CD14-positive monocyte (primary cell): Measurements from ENCODE around the gene MEGF6. TPM values are rescaled to one million over a fixed set of nuclear protein-coding genes. Genes with fewer than 3 reads are reported as not detected.

Experiments
- DNase-seq, 3 donors: peaks; one replicate each; pipeline ENCODE4 v3.0.0-alpha.2; 2011 to 2022
- H2AFZ ChIP-seq: 2 replicates; pipeline ENCODE4 v1.6.0; 2012; ENCODE audit warnings: mild to moderate bottlenecking, low read depth, low read length, inconsistent platforms; ENCODE audit not compliant: insufficient read depth, poor library complexity, severe bottlenecking
- H3K27ac ChIP-seq, 2 donors: 1 replicate in 1 of 2; 2 replicates in 1 of 2; pipeline ENCODE4 v1.5.1; 2012 to 2013; ENCODE audit warnings: low read length in 2 of 2, control low read depth in 1 of 2, inconsistent platforms in 1 of 2, low read depth in 1 of 2, mild to moderate bottlenecking in 1 of 2
- H3K27me3 ChIP-seq, 2 donors: one replicate each; pipeline versions ENCODE4 v1.6.0 to v1.6.1; 2011 to 2013; ENCODE audit warnings: low read length in 2 of 2; ENCODE audit not compliant: control insufficient read depth in 2 of 2, insufficient read depth in 2 of 2
- H3K36me3 ChIP-seq, 2 donors: replicated peaks in 1 of 2; 1 replicate in 1 of 2; 2 replicates in 1 of 2; pipeline versions ENCODE4 v1.5.1 to v1.6.1; 2012 to 2013; ENCODE audit warnings: low read length in 2 of 2, control low read depth in 1 of 2, inconsistent platforms in 1 of 2, mild to moderate bottlenecking in 1 of 2; ENCODE audit not compliant: insufficient read depth in 2 of 2, control insufficient read depth in 1 of 2
- H3K4me1 ChIP-seq, 2 donors: 1 replicate in 1 of 2; 2 replicates in 1 of 2; pipeline versions ENCODE4 v1.5.1 to v1.6.1; 2012 to 2013; ENCODE audit warnings: low read length in 2 of 2, control low read depth in 1 of 2, inconsistent platforms in 1 of 2, mild to moderate bottlenecking in 1 of 2, moderate library complexity in 1 of 2; ENCODE audit not compliant: insufficient read depth in 2 of 2, control insufficient read depth in 1 of 2
- H3K4me2 ChIP-seq: replicated peaks from 2 replicates; pipeline ENCODE3; 2012; ENCODE audit warnings: low read length, moderate library complexity, mild to moderate bottlenecking; ENCODE audit not compliant: poor library complexity, severe bottlenecking; ENCODE audit errors: extremely low read depth
- H3K4me3 ChIP-seq, 3 experiments: fragments of 200-600 bp in 1 of 3; sonication (generic) in 1 of 3; replicated peaks in 1 of 3; 1 replicate in 2 of 3; 2 replicates in 1 of 3; pipeline ENCODE4 v1.5.1; 2011 to 2013; ENCODE audit warnings: low read length in 3 of 3, mild to moderate bottlenecking in 3 of 3, control low read depth in 2 of 3, low read depth in 2 of 3, inconsistent platforms in 1 of 3, moderate library complexity in 1 of 3
- H3K79me2 ChIP-seq: 2 replicates; pipeline ENCODE4 v1.6.0; 2012; ENCODE audit warnings: mild to moderate bottlenecking, control low read depth, inconsistent platforms, low read length, moderate library complexity; ENCODE audit not compliant: insufficient read depth
- H3K9ac ChIP-seq: 2 replicates; pipeline ENCODE4 v1.6.0; 2017; ENCODE audit warnings: low read length, mild to moderate bottlenecking; ENCODE audit not compliant: insufficient read depth, poor library complexity, severe bottlenecking
- H3K9me3 ChIP-seq, 2 donors: replicated peaks in 1 of 2; 1 replicate in 1 of 2; 2 replicates in 1 of 2; pipeline versions ENCODE4 v1.5.1 to v1.6.1; 2012 to 2013; ENCODE audit warnings: low read length in 2 of 2, control low read depth in 1 of 2; ENCODE audit not compliant: control insufficient read depth in 1 of 2, insufficient read depth in 1 of 2
- H4K20me1 ChIP-seq: 2 replicates; pipeline ENCODE4 v1.6.0; 2012; ENCODE audit warnings: mild to moderate bottlenecking, low read length, control low read depth, moderate library complexity; ENCODE audit not compliant: insufficient read depth
- H3K27ac Mint-ChIP-seq, 7 donors: one replicate each; pipeline ENCODE4 v1.8.0; 2020; ENCODE audit warnings: mild to moderate bottlenecking in 7 of 7, mixed read lengths in 7 of 7, moderate library complexity in 6 of 7, inconsistent platforms in 2 of 7
- H3K27me3 Mint-ChIP-seq, 3 donors: one replicate each; pipeline ENCODE4 v1.8.0; 2021 to 2022; ENCODE audit warnings: low read depth in 3 of 3, mild to moderate bottlenecking in 3 of 3, mixed read lengths in 3 of 3, moderate library complexity in 3 of 3, inconsistent platforms in 1 of 3
- H3K36me3 Mint-ChIP-seq, 2 donors: one replicate each; pipeline ENCODE4 v1.8.0; 2020; ENCODE audit warnings: mixed read lengths in 2 of 2, inconsistent platforms in 1 of 2, mild to moderate bottlenecking in 1 of 2
- H3K4me1 Mint-ChIP-seq: one replicate; pipeline ENCODE4 v1.8.0; 2020; ENCODE audit warnings: mild to moderate bottlenecking, mixed read lengths
- H3K4me3 Mint-ChIP-seq, 2 donors: one replicate each; pipeline ENCODE4 v1.8.0; 2020; ENCODE audit warnings: mild to moderate bottlenecking in 2 of 2, mixed read lengths in 2 of 2, moderate library complexity in 1 of 2
- H3K9me3 Mint-ChIP-seq, 7 donors: one replicate each; pipeline ENCODE4 v1.8.0; 2020 to 2022; ENCODE audit warnings: mixed read lengths in 7 of 7, mild to moderate bottlenecking in 6 of 7, moderate library complexity in 6 of 7, inconsistent platforms in 2 of 7
- WGBS: methylation state at CpG from one replicate; pipeline ENCODE4 v1.1.5; 2013; ENCODE audit warnings: missing lambda C conversion rate; ENCODE audit not compliant: insufficient coverage; 5-methylcytosine and 5-hydroxymethylcytosine counted together
- intact Hi-C, 2 donors: fragments of 100-400 bp; cut with micrococcal nuclease; formaldehyde crosslinking; loops; one replicate each; pipeline versions ENCODE4 v1.15.0 to v1.15.1; 2023
- polyA plus RNA-seq, 3 donors: library from polyadenylated mRNA; depleted of rRNA in 1 of 3; unstranded in 2 of 3; stranded (reverse) in 1 of 3; fragments of 300-500 nt in 2 of 3; fragments of >200 nt in 1 of 3; fragmentation: Illumina TruSeq in 2 of 3; gene quantifications; 1 replicate in 2 of 3; 2 replicates in 1 of 3; pipeline ENCODE4 v1.2.3, GENCODE V29; 2012 to 2021
- TF ChIP-seq, protein P1 (sequence below): fragments of 200-600 bp; IDR thresholded peaks from one replicate; pipeline ENCODE4 v1.8.0; 2022; ENCODE audit warnings: antibody characterized with exemption, mild to moderate bottlenecking

The MEGF6 gene
- polyA plus RNA-seq, 3 donors: 0.39 to 3.8 (median 1.2) TPM

DNA sequence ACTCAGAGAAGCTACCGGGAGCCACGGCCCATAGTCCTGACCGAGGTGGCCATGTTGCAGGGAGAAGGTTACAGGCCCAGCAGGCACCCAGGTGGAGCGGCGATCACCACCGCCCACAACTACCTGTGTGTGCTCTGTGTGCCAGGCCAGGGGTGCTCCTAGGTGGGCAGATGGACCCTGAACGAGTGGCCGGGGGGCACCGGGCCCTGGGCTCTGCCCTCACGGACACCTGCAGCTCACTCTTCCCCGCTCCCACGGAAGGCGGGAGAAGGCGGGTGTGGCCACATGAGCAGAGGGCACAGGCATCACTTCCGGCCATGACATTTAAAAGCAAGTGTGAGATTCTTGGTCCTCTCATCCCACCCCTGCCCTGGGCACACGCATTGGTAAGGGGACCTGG is 73.9 kb downstream of the MEGF6 start:
- Mint-ChIP-seq H3K27me3 (peaks cover 4 to 7% (median 6%) of the 10 kb centered on the region in 3 donors), H3K4me3 (no peak overlapping the region), H3K27ac (no peak overlapping the region), H3K4me1 (peaks cover 13% of the 10 kb centered on the region), H3K9me3 (no peaks in the 10 kb centered on the region), H3K36me3 (no peaks in the 10 kb centered on the region)
- intact Hi-C loops: no loop called here
- Histone ChIP-seq H3K9me3 (no peaks in the 10 kb centered on the region), H3K27ac (no peak overlapping the region), H3K79me2 (no peaks in the 10 kb centered on the region), H3K36me3 (no peaks in the 10 kb centered on the region), H2AFZ (no peak overlapping the region), H4K20me1 (no peaks in the 10 kb centered on the region), H3K4me1 (peaks cover 4 to 6% of the 10 kb centered on the region in 2 donors), H3K4me2 (no peak overlapping the region), H3K9ac (no peak overlapping the region), H3K27me3 (no peaks in the 10 kb centered on the region), H3K4me3 (no peak overlapping the region)
- TF ChIP-seq, protein P1, sequence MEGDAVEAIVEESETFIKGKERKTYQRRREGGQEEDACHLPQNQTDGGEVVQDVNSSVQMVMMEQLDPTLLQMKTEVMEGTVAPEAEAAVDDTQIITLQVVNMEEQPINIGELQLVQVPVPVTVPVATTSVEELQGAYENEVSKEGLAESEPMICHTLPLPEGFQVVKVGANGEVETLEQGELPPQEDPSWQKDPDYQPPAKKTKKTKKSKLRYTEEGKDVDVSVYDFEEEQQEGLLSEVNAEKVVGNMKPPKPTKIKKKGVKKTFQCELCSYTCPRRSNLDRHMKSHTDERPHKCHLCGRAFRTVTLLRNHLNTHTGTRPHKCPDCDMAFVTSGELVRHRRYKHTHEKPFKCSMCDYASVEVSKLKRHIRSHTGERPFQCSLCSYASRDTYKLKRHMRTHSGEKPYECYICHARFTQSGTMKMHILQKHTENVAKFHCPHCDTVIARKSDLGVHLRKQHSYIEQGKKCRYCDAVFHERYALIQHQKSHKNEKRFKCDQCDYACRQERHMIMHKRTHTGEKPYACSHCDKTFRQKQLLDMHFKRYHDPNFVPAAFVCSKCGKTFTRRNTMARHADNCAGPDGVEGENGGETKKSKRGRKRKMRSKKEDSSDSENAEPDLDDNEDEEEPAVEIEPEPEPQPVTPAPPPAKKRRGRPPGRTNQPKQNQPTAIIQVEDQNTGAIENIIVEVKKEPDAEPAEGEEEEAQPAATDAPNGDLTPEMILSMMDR: no peak
- WGBS: 93% methylated on average over 12 of the region's 16 CpGs
- no peak for DNase-seq

DNA sequence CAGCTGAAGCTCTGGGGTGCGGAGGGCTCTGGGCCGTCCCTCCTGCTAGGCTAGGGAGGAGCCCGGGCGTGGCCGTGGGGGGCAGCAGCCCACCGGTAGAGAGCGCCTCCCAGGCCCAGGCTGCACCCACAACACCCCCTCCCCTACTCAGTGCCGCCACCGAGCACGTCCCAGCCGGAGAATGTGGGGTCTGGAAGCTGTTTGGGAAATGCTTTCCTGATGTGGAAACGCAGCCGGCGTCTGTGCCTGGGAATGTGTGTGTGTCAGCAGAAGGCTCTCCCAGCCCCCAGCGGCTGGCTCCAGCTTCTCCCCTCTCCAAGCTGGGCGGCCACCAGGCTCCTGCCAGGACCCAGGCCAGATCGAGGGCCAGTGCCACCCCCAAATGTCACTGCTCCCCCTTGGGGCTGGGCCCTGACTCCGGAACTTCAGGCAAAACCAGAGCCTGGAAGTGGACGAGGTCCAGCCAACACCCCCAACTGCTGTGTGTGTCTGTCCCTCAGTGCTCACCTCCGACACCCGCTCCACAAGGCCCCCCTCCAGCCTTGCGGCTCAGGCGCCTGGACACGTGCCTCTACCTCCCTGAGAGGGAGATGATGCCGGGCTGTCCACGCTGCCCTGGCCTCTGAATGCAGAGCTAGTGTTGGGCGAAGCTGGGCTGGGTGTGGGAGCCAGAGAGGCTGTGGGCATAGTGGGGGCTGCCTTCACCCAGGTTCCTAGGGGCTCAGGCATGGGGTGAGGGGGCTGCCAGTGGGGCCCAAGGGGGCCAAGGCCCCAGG is 74.7 kb downstream of the MEGF6 start:
- TF ChIP-seq, protein P1: no peak
- Histone ChIP-seq H3K27me3 (no peaks in the 10 kb centered on the region), H2AFZ (no peak overlapping the region), H3K4me3 (no peak overlapping the region), H3K36me3 (no peaks in the 10 kb centered on the region), H3K4me2 (no peak overlapping the region), H3K27ac (no peak overlapping the region), H3K79me2 (no peaks in the 10 kb centered on the region), H3K4me1 (peaks cover 4 to 6% of the 10 kb centered on the region in 2 donors), H3K9ac (no peak overlapping the region), H3K9me3 (no peaks in the 10 kb centered on the region), H4K20me1 (no peaks in the 10 kb centered on the region)
- no peaks in the 10 kb centered on the region for H3K9me3 Mint-ChIP-seq
- no peaks in the 10 kb centered on the region for H3K36me3 Mint-ChIP-seq
- DNase-seq: no peak
- WGBS: 92% methylated on average over 10 of the region's 27 CpGs
- no peak overlapping the region for H3K27ac Mint-ChIP-seq
- peaks cover 5 to 7% (median 6%) of the 10 kb centered on the region in 3 donors for H3K27me3 Mint-ChIP-seq
- peaks cover 11% of the 10 kb centered on the region for H3K4me1 Mint-ChIP-seq
- intact Hi-C loops: no loop called here
- H3K4me3 Mint-ChIP-seq: no peak overlapping the region
